NK-92 treated with Interleukin-12 subunit alpha and Interleukin-12 subunit beta, amount 100 ng/mL, for 24 hours (cell line): ENCODE results near the gene ZNF562.
"Not testable (repeated sequence)": the region's sequence is repeated elsewhere in the genome, so short reads cannot be mapped to it uniquely, and the experiment has no call there.

Experiments used
- DNase-seq: peaks from one replicate; lab custom pipeline; 2025; lab: John Stamatoyannopoulos, UW

ZNF562 gene

GRCh38 chr19:9674663-9675357, at the start of gene ZNF562:
Gene ZNF562, minus strand, starts transcription at chr19:9675100. Its CDS starts 14,356 bp downstream, at chr19:9660744.
- DNase-seq, result peak; percentile 81

GRCh38 chr19:9724157-9724556, 49.3 kb upstream of the ZNF562 start:
- DNase-seq, result no peak

- no peak for DNase-seq
Observed at GRCh38 chr19:9721861-9722260, 47.0 kb upstream of the ZNF562 start.

GRCh38 chr19:9720541-9720940, 45.6 kb upstream of the ZNF562 start:
- no peak for DNase-seq

- no peak for DNase-seq
Observed at GRCh38 chr19:9711815-9712214, 36.9 kb upstream of the ZNF562 start.

- DNase-seq, result no peak
Observed at GRCh38 chr19:9709305-9709704, 34.4 kb upstream of the ZNF562 start.

GRCh38 chr19:9705836-9706235, 30.9 kb upstream of the ZNF562 start:
- no peak for DNase-seq

GRCh38 chr19:9702186-9702585, 27.3 kb upstream of the ZNF562 start:
- DNase-seq, result no peak

- no peak for DNase-seq
Observed at GRCh38 chr19:9700229-9700981, 25.5 kb upstream of the ZNF562 start.

- not testable (repeated sequence) for DNase-seq
Observed at GRCh38 chr19:9690301-9690700, 15.4 kb upstream of the ZNF562 start.

- DNase-seq, result not testable (repeated sequence)
Observed at GRCh38 chr19:9679996-9680395, 5.1 kb upstream of the ZNF562 start.

GRCh38 chr19:9675358-9675901, 530 bp upstream of the ZNF562 start:
- not testable (repeated sequence) for DNase-seq

- no peak for DNase-seq
Observed at GRCh38 chr19:9673912-9674662, 813 bp downstream of the ZNF562 start.

GRCh38 chr19:9672893-9673292, 2.0 kb downstream of the ZNF562 start:
- no peak for DNase-seq

GRCh38 chr19:9671655-9672054, 3.2 kb downstream of the ZNF562 start:
- no peak for DNase-seq

GRCh38 chr19:9668544-9668943, 6.4 kb downstream of the ZNF562 start:
- DNase-seq, result no peak

GRCh38 chr19:9667898-9668297, 7.0 kb downstream of the ZNF562 start:
- no peak for DNase-seq

GRCh38 chr19:9658769-9659168, 16.1 kb downstream of the ZNF562 start:
- no peak for DNase-seq

- not testable (repeated sequence) for DNase-seq
Observed at GRCh38 chr19:9653066-9653555, 21.8 kb downstream of the ZNF562 start.

GRCh38 chr19:9651464-9651863, 23.4 kb downstream of the ZNF562 start:
- not testable (repeated sequence) for DNase-seq

GRCh38 chr19:9650345-9650744, 24.6 kb downstream of the ZNF562 start:
- DNase-seq, result no peak

- no peak for DNase-seq
Observed at GRCh38 chr19:9645472-9645871, 29.4 kb downstream of the ZNF562 start.
